LNCaP clone FGC (cell line): ENCODE measurements around the gene AGPAT3.

Source experiments
- DNase-seq: peaks from one replicate; pipeline ENCODE4 v3.0.0-alpha.2; 2011; ENCODE audit warnings: low read depth
- H3K4me3 ChIP-seq: 2 replicates; pipeline ENCODE4 v1.5.1; 2011; ENCODE audit warnings: mild to moderate bottlenecking, low read depth, low read length, control low read depth
- CTCF ChIP-seq: IDR thresholded peaks from 2 replicates; pipeline ENCODE4 v1.5.1; 2012; ENCODE audit warnings: mild to moderate bottlenecking; ENCODE audit not compliant: control insufficient read depth, insufficient read depth; ENCODE audit errors: extremely low read depth

AGPAT3 gene

GRCh38 chr21:43871487-43871886 lies 6.5 kb downstream of the AGPAT3 start:
- no peak overlapping the region for H3K4me3 ChIP-seq
- DNase-seq: no peak
- no peak for TF ChIP-seq CTCF

GRCh38 chr21:43872531-43873197 lies 7.6 kb downstream of the AGPAT3 start:
- TF ChIP-seq CTCF: no peak
- no peak overlapping the region for H3K4me3 ChIP-seq
- no peak for DNase-seq

GRCh38 chr21:43873673-43874072 lies 8.7 kb downstream of the AGPAT3 start:
- no peak overlapping the region for H3K4me3 ChIP-seq
- no peak for DNase-seq
- no peak for TF ChIP-seq CTCF

GRCh38 chr21:43874085-43874805 lies 9.2 kb downstream of the AGPAT3 start:
- no peak overlapping the region for H3K4me3 ChIP-seq
- DNase-seq: no peak
- TF ChIP-seq CTCF: no peak

GRCh38 chr21:43876605-43877004 lies 11.6 kb downstream of the AGPAT3 start:
- no peak for DNase-seq

GRCh38 chr21:43877936-43878575 lies 13.0 kb downstream of the AGPAT3 start:
- DNase-seq: no peak
- TF ChIP-seq CTCF: no peak
- H3K4me3 ChIP-seq: no peak overlapping the region

More at GRCh38 chr21:43876605-43877004, 11.6 kb downstream of the AGPAT3 start:
- H3K4me3 ChIP-seq: no peak overlapping the region
- no peak for TF ChIP-seq CTCF
